GM18867 (cell line): ENCODE data around the gene SUN1.
"Not testable (repeated sequence)": the region's sequence is repeated elsewhere in the genome, so short reads cannot be mapped to it uniquely, and the experiment has no call there.

Source experiments
- ATAC-seq: cut with Tn5 transposase; IDR thresholded peaks from one replicate; pipeline ENCODE4 v1.9.1; 2021; ENCODE audit warnings: mild to moderate bottlenecking, moderate library complexity; ENCODE audit not compliant: unreplicated experiment

Gene SUN1

GRCh38 chr7:834277-834676 is 2.0 kb downstream of the SUN1 start:
- no peak for ATAC-seq

GRCh38 chr7:835021-835420 is 2.7 kb downstream of the SUN1 start:
- no peak for ATAC-seq

- no peak for ATAC-seq
Observed at GRCh38 chr7:835485-836401, 3.5 kb downstream of the SUN1 start.

GRCh38 chr7:836429-836828 is 4.2 kb downstream of the SUN1 start:
- no peak for ATAC-seq

GRCh38 chr7:837001-837400 is 4.7 kb downstream of the SUN1 start:
- no peak for ATAC-seq

GRCh38 chr7:840001-840600 is 7.8 kb downstream of the SUN1 start:
- no peak for ATAC-seq

GRCh38 chr7:841943-842342 is 9.7 kb downstream of the SUN1 start:
- ATAC-seq: no peak

- ATAC-seq: no peak
Observed at GRCh38 chr7:842431-843031, 10.3 kb downstream of the SUN1 start.

GRCh38 chr7:843230-843629 is 11.0 kb downstream of the SUN1 start:
- no peak for ATAC-seq

- no peak for ATAC-seq
Observed at GRCh38 chr7:844043-844442, 11.8 kb downstream of the SUN1 start.

GRCh38 chr7:844514-844913 is 12.2 kb downstream of the SUN1 start:
- ATAC-seq: no peak

GRCh38 chr7:845091-845490 is 12.8 kb downstream of the SUN1 start:
- no peak for ATAC-seq

GRCh38 chr7:845731-846130 is 13.5 kb downstream of the SUN1 start:
- no peak for ATAC-seq

- ATAC-seq: not testable (repeated sequence)
Observed at GRCh38 chr7:846958-847650, 14.8 kb downstream of the SUN1 start.

- ATAC-seq: not testable (repeated sequence)
Observed at GRCh38 chr7:847728-848127, 15.5 kb downstream of the SUN1 start.

GRCh38 chr7:849145-849544 is 16.9 kb downstream of the SUN1 start:
- no peak for ATAC-seq

- ATAC-seq: no peak
Observed at GRCh38 chr7:849781-850180, 17.5 kb downstream of the SUN1 start.

GRCh38 chr7:851204-851603 is 18.9 kb downstream of the SUN1 start:
- no peak for ATAC-seq

GRCh38 chr7:853366-854117 is 21.3 kb downstream of the SUN1 start:
- no peak for ATAC-seq

- ATAC-seq: no peak
Observed at GRCh38 chr7:854118-854775, 22.0 kb downstream of the SUN1 start.
